Neuronal stem cell (in vitro differentiated cells): Measurements from ENCODE around the gene MSH5.
A peak's percentile ranks its signal among the peaks of the same experiment; 100 is the strongest.

Source experiments
- DNase-seq: peaks from one replicate; pipeline ENCODE4 v3.0.0-alpha.2; 2013; ENCODE audit warnings: low spot score
- H2AFZ ChIP-seq: one replicate; pipeline ENCODE4 v1.6.1; 2013; ENCODE audit warnings: mild to moderate bottlenecking, low read length, inconsistent platforms
- H2AK5ac ChIP-seq: 2 replicates; pipeline ENCODE4 v1.6.1; 2013; ENCODE audit warnings: low read depth, mild to moderate bottlenecking, inconsistent platforms, low read length, moderate library complexity, mixed read lengths
- H2BK120ac ChIP-seq: 2 replicates; pipeline ENCODE4 v1.6.1; 2013; ENCODE audit warnings: low read depth, mild to moderate bottlenecking, inconsistent platforms, low read length, moderate library complexity, mixed read lengths
- H2BK12ac ChIP-seq: one replicate; pipeline ENCODE4 v1.6.1; 2013; ENCODE audit warnings: low read length, inconsistent platforms
- H2BK15ac ChIP-seq: 2 replicates; pipeline ENCODE4 v1.6.1; 2013; ENCODE audit warnings: mild to moderate bottlenecking, low read length, inconsistent platforms, mixed read lengths
- H2BK5ac ChIP-seq: one replicate; pipeline ENCODE4 v1.6.1; 2013; ENCODE audit warnings: inconsistent platforms, mild to moderate bottlenecking, low read length, moderate library complexity
- H3K14ac ChIP-seq: one replicate; pipeline ENCODE4 v1.6.1; 2013; ENCODE audit warnings: low read length, inconsistent platforms
- H3K18ac ChIP-seq: 2 replicates; pipeline ENCODE4 v1.6.1; 2013; ENCODE audit warnings: low read length, inconsistent platforms
- H3K23ac ChIP-seq: 2 replicates; pipeline ENCODE4 v1.6.1; 2013; ENCODE audit warnings: low read depth, mild to moderate bottlenecking, mixed read lengths, low read length, inconsistent platforms; ENCODE audit not compliant: poor library complexity
- H3K27ac ChIP-seq: replicated peaks from 3 replicates; pipeline ENCODE4 v1.5.1; 2013; ENCODE audit warnings: low read length, inconsistent platforms
- H3K27me3 ChIP-seq, 3 experiments: 2 replicates each; pipeline ENCODE4 v1.6.1; 2013; ENCODE audit warnings: low read length in 3 of 3, mild to moderate bottlenecking in 2 of 3, inconsistent platforms in 1 of 3, low read depth in 1 of 3, mixed read lengths in 1 of 3, moderate library complexity in 1 of 3; ENCODE audit not compliant: control insufficient read depth in 3 of 3, insufficient read depth in 3 of 3
- H3K36me3 ChIP-seq, 2 donors: replicated peaks in 1 of 2; 2 replicates each; pipeline ENCODE4 v1.6.1; 2013; ENCODE audit warnings: low read length in 2 of 2; ENCODE audit not compliant: control insufficient read depth in 2 of 2, insufficient read depth in 2 of 2
- H3K4ac ChIP-seq: 2 replicates; pipeline ENCODE4 v1.6.1; 2013; ENCODE audit warnings: inconsistent platforms, mild to moderate bottlenecking, low read length, moderate library complexity
- H3K4me1 ChIP-seq, 2 donors: 1 replicate in 1 of 2; 2 replicates in 1 of 2; pipeline ENCODE4 v1.6.1; 2013; ENCODE audit warnings: low read length in 2 of 2, low read depth in 1 of 2; ENCODE audit not compliant: control insufficient read depth in 2 of 2, insufficient read depth in 1 of 2
- H3K4me2 ChIP-seq: one replicate; pipeline ENCODE4 v1.6.1; 2013; ENCODE audit warnings: mild to moderate bottlenecking, low read length, inconsistent platforms; ENCODE audit not compliant: insufficient read depth, poor library complexity, severe bottlenecking
- H3K4me3 ChIP-seq, 2 donors: 2 replicates each; pipeline ENCODE4 v1.5.1; 2013; ENCODE audit warnings: low read length in 2 of 2, mild to moderate bottlenecking in 2 of 2, inconsistent platforms in 1 of 2, moderate library complexity in 1 of 2
- H3K79me1 ChIP-seq: one replicate; pipeline ENCODE4 v1.6.1; 2013; ENCODE audit warnings: low read depth, mild to moderate bottlenecking, inconsistent platforms, low read length, moderate library complexity
- H3K9ac ChIP-seq: one replicate; pipeline ENCODE4 v1.6.1; 2013; ENCODE audit warnings: mild to moderate bottlenecking, low read depth, low read length, inconsistent platforms; ENCODE audit not compliant: poor library complexity
- H3K9me3 ChIP-seq, 2 donors: replicated peaks in 1 of 2; 2 replicates each; pipeline versions ENCODE3 to v1.6.1; 2013; ENCODE audit warnings: low read length in 2 of 2, mild to moderate bottlenecking in 2 of 2, inconsistent platforms in 1 of 2, low read depth in 1 of 2, mixed read lengths in 1 of 2, moderate library complexity in 1 of 2; ENCODE audit not compliant: control insufficient read depth in 2 of 2, insufficient read depth in 1 of 2
- H4K8ac ChIP-seq: one replicate; pipeline ENCODE4 v1.6.1; 2013; ENCODE audit warnings: low read depth, mild to moderate bottlenecking, inconsistent platforms, low read length, moderate library complexity
- H4K91ac ChIP-seq: one replicate; pipeline ENCODE4 v1.6.1; 2013; ENCODE audit warnings: low read length, low read depth, mild to moderate bottlenecking, inconsistent platforms; ENCODE audit not compliant: poor library complexity
- WGBS, 2 donors: extraction: QIAGEN DNeasy Blood & Tissue Kit; methylation state at CpG; one replicate each; pipeline ENCODE4 v1.1.7; 2013; ENCODE audit warnings: missing lambda C conversion rate in 2 of 2, mixed read lengths in 1 of 2; ENCODE audit not compliant: insufficient read length in 2 of 2, insufficient replicate concordance in 1 of 2; ENCODE audit errors: extremely low coverage in 2 of 2; 5-methylcytosine and 5-hydroxymethylcytosine counted together

Gene MSH5

DNA sequence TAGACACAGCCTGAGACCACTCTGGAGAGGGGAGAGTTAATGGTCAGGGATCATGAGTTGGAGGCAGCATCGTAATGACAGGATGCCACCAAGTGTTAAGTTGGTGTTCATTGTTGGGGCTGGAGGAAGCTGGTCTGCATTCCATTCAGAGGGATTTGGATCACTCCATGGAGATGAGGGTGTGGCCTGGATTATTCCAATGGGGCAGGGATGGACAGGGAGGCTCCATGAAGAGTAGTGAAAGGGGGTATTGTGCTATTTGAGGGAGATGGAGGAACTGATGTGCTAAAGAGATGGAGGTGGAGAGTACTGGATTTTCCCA lies 23.8 kb downstream of the MSH5 start:
- no peaks in the 10 kb centered on the region for H3K9me3 ChIP-seq
- H3K79me1 ChIP-seq = no peaks in the 10 kb centered on the region
- peak overlapping the region; percentile 97 for H4K8ac ChIP-seq
- peaks cover 15 to 23% of the 10 kb centered on the region in 2 donors for H3K4me1 ChIP-seq
- peak overlapping the region; percentile 86 for H3K27ac ChIP-seq
- H2BK12ac ChIP-seq = peak overlapping the region; percentile 77
- no peak overlapping the region for H3K4me3 ChIP-seq
- DNase-seq = peak; percentile 71
- no CpG with 5 or more reads among the region's 1 CpG for WGBS, 2 donors
- no peak overlapping the region for H4K91ac ChIP-seq
- peak overlapping the region; percentile 37 for H2AFZ ChIP-seq
- peak overlapping the region; percentile 84 for H2BK15ac ChIP-seq
- no peak overlapping the region for H3K14ac ChIP-seq
- peak overlapping the region; percentile 95 for H2AK5ac ChIP-seq
- no peaks in the 10 kb centered on the region for H3K27me3 ChIP-seq
- H3K18ac ChIP-seq = peak overlapping the region; percentile 97
- H3K9ac ChIP-seq = no peak overlapping the region
- H2BK5ac ChIP-seq = peak overlapping the region; percentile 96
- H3K36me3 ChIP-seq = peaks cover 13 to 65% of the 10 kb centered on the region in 2 donors
- H2BK120ac ChIP-seq = peak overlapping the region; percentile 63
- peak overlapping the region; percentile 89 for H3K23ac ChIP-seq
- H3K4ac ChIP-seq = peak overlapping the region; percentile 93
- peak overlapping the region; percentile 21 for H3K4me2 ChIP-seq

DNA sequence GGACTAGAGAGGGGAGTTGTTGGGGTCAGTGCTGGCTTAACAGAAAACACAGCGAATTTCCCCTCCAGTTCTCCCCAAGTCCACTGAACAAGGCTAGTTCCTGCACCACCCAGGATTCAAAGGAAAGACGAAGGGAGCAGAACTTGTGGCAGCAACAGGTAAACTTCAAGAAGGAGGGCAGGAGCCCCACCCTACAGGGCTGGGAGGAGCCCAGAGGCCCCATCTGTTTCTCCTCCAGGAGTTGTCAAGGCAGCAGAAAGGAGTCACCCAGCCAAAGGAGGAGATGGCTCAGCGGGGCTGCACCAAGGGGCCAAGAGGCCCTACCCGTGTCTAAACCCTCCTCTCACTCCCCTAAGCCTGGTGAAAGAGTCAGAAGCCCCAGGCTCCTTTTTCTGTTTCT lies 24.4 kb downstream of the MSH5 start:
- H2BK5ac ChIP-seq = peak overlapping the region; percentile 96
- no peak overlapping the region for H3K14ac ChIP-seq
- no peak overlapping the region for H3K27ac ChIP-seq

DNA sequence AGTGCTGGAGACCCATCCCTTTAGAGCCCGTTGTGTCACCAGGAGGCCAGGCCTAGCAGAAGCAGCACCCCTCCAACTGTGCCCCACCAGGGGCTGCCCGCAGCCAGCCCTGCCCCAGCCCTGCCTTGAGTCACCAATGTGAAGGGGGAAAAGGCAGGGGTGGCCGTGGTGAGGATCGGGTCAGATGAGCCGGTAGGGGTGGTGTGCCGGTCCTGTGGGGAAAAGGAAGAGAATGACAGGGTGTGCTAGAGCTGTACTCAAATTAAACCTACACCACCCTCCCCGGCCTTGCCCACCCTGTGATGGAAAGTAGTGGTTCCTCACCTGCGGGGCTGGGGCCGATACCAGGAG lies 25.7 kb downstream of the MSH5 start:
- Histone ChIP-seq H3K27me3 (no peaks in the 10 kb centered on the region), H3K9ac (no peak overlapping the region), H3K27ac (no peak overlapping the region), H3K23ac (peak overlapping the region; percentile 23), H3K9me3 (peaks cover 0 to 1% of the 10 kb centered on the region in 2 donors), H3K36me3 (peaks cover 9 to 46% of the 10 kb centered on the region in 2 donors), H3K4ac (no peak overlapping the region), H2AK5ac (peak overlapping the region; percentile 95), H2BK12ac (no peak overlapping the region), H3K4me2 (no peak overlapping the region), H4K8ac (no peak overlapping the region), H3K14ac (no peak overlapping the region), H2AFZ (no peak overlapping the region), H3K4me1 (peaks cover 15 to 23% of the 10 kb centered on the region in 2 donors), H2BK120ac (no peak overlapping the region), H2BK5ac (no peak overlapping the region), H3K79me1 (no peaks in the 10 kb centered on the region), H3K4me3 (no peak overlapping the region), H2BK15ac (peak overlapping the region; percentile 11), H3K18ac (no peak overlapping the region), H4K91ac (peak overlapping the region; percentile 35)
- DNase-seq = no peak
- WGBS, 2 donors = no CpG with 5 or more reads among the region's 9 CpGs

More for the DNA sequence above, 24.4 kb downstream of the MSH5 start:
- H2BK12ac ChIP-seq = no peak overlapping the region
- DNase-seq = no peak
- no peak overlapping the region for H2BK120ac ChIP-seq
- peak overlapping the region; percentile 44 for H2AK5ac ChIP-seq
- no peaks in the 10 kb centered on the region for H3K27me3 ChIP-seq
- H3K23ac ChIP-seq = no peak overlapping the region
- H3K9ac ChIP-seq = no peak overlapping the region
- no peak overlapping the region for H3K4me2 ChIP-seq
- no peak overlapping the region for H3K4ac ChIP-seq
- no peak overlapping the region for H3K4me3 ChIP-seq
- H2BK15ac ChIP-seq = no peak overlapping the region
- peaks cover 13 to 59% of the 10 kb centered on the region in 2 donors for H3K36me3 ChIP-seq
- H3K9me3 ChIP-seq = peaks cover 0 to 1% of the 10 kb centered on the region in 2 donors
- no peak overlapping the region for H4K8ac ChIP-seq
- H4K91ac ChIP-seq = no peak overlapping the region
- H3K4me1 ChIP-seq = peaks cover 15 to 23% of the 10 kb centered on the region in 2 donors
- H3K18ac ChIP-seq = no peak overlapping the region
- WGBS, 2 donors = no CpG with 5 or more reads among the region's 4 CpGs
- no peaks in the 10 kb centered on the region for H3K79me1 ChIP-seq
- H2AFZ ChIP-seq = no peak overlapping the region

DNA sequence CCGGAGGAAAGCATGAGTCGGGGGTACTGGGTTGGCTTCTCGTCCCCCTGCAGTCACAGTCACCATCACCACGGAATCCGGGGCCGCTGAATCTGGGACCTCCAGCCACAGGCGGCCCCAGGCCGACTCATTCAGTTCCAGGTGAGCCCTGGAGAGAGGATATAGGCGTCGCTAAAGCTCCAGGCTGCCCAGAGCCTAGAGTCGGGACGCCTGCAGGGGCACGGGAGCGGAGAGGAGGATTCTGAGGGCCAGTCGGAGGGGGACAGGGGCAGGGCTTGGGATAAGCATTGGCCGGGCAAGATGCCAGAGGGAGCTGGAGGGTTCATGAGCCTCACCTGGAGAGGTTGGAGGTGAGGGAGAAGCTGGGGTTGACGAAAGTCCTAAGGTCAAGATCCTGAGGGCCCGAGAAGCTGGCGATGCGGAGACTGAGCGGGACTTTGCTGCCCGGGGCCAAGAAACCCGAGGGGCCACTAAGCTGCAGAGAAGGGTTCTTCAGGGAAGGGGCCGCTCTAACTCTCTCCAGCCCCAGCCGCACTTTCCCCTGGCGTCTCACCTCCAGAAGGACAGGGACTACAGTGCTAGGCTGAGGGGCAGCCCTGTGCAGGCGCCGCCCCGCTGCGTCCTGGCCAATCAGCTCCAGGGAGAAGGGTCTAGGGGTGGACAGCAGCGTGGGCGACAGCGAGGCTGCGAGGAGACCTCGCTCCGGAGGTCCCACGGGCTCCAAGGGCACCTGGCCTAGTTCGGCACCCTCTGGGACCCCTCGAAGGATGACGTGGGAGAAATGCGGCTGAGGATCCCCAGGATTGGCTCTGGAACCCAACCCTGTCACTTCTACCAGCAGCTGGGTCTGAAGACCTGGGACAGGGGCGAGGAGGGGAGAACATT lies 26.3 kb downstream of the MSH5 start:
- H2AFZ ChIP-seq = no peak overlapping the region
- peaks cover 15 to 23% of the 10 kb centered on the region in 2 donors for H3K4me1 ChIP-seq
- no peaks in the 10 kb centered on the region for H3K27me3 ChIP-seq
- H3K14ac ChIP-seq = no peak overlapping the region
- no peak overlapping the region for H2BK5ac ChIP-seq
- peaks cover 7 to 39% of the 10 kb centered on the region in 2 donors for H3K36me3 ChIP-seq
- no peak overlapping the region for H2BK12ac ChIP-seq
- H3K18ac ChIP-seq = peak overlapping the region; percentile 33
- H3K4me2 ChIP-seq = peak overlapping the region; percentile 56
- no peak overlapping the region for H3K23ac ChIP-seq
- no peak overlapping the region for H4K8ac ChIP-seq
- H2BK120ac ChIP-seq = no peak overlapping the region
- no peak overlapping the region for H3K27ac ChIP-seq
- H2AK5ac ChIP-seq = peak overlapping the region; percentile 95
- peak overlapping the region; percentile 11 for H2BK15ac ChIP-seq
- no CpG with 5 or more reads among the region's 42 CpGs for WGBS, 2 donors
- no peak overlapping the region for H3K4ac ChIP-seq
- no peak for DNase-seq
- H3K9ac ChIP-seq = no peak overlapping the region
- H3K79me1 ChIP-seq = no peaks in the 10 kb centered on the region
- H3K9me3 ChIP-seq = peaks cover 0 to 1% of the 10 kb centered on the region in 2 donors
- H4K91ac ChIP-seq = peak overlapping the region; percentile 35
- no peak overlapping the region for H3K4me3 ChIP-seq
